ENCODE measurements around the gene DUOX2.

DUOX2 gene

DNA sequence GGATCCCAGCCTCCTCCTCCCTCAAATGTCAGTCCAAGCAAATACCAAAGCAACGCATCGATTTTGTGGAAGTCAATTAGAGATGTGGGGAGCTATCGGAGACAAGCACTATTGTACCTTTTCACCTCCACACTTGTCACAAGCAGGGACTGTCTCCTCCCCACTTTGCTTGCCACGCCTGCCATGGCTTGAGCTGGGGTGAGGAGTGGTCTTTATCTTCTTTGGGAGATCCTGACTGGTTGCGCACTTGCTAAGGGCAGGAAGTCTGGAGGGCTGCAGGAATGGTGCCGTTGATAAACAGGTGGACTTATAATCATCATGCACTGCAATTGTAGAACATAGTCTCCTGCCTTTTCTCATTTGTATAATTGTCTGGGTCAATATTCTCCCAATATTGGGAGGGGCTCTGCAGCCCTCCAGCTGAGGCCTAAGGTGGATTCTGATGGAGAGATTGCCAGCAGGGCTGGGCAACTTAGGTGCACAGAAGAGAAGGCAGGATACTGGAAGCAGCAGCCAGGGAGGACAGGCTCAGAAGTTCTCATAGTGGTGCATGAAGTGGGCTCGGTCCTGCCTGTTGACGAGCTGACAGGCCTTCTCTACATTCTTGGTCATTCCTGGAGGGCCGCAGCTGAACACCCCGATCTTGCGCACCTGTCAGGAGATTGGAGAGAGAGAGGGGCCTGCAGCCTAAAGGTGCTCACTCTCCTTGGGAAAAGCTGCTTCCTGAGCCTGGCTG, 20.2 kb downstream of the DUOX2 start:
- Histone ChIP-seq H3K9ac (ENCODE audit: low read depth, low read length, poor library complexity, severe bottlenecking) (no peak overlapping the region), H2AFZ (ENCODE audit: low read length) (no peak overlapping the region), H3K27me3 (ENCODE audit: insufficient read depth, low read length, poor library complexity, severe bottlenecking) (no peaks in the 10 kb centered on the region), H3K4me3 (ENCODE audit: low read length, poor library complexity, severe bottlenecking) (no peak overlapping the region), H3K4me2 (ENCODE audit: low read depth, low read length, poor library complexity, severe bottlenecking) (no peak overlapping the region), H3K79me2 (ENCODE audit: insufficient read depth, low read length) (no peaks in the 10 kb centered on the region), H3K9me2 (replicated peaks; ENCODE audit: low read depth, low read length) (no peaks in the 10 kb centered on the region), H4K20me1 (ENCODE audit: insufficient read depth, low read length, poor library complexity, severe bottlenecking) (no peaks in the 10 kb centered on the region), H3K4me1 (ENCODE audit: insufficient read depth, low read length, poor library complexity, severe bottlenecking) (no peaks in the 10 kb centered on the region), H3K9me3 (ENCODE audit: insufficient read depth, low read depth, low read length) (no peaks in the 10 kb centered on the region), H3K36me3 (ENCODE audit: insufficient read depth, low read length) (no peaks in the 10 kb centered on the region), H3F3A (ENCODE audit: low read depth) (no peaks in the 10 kb centered on the region)
- no peak for TF ChIP-seq EZH2phosphoT487 (IDR thresholded peaks at IDR 0.05; ENCODE audit: borderline replicate concordance)
- TF ChIP-seq, protein P1, sequence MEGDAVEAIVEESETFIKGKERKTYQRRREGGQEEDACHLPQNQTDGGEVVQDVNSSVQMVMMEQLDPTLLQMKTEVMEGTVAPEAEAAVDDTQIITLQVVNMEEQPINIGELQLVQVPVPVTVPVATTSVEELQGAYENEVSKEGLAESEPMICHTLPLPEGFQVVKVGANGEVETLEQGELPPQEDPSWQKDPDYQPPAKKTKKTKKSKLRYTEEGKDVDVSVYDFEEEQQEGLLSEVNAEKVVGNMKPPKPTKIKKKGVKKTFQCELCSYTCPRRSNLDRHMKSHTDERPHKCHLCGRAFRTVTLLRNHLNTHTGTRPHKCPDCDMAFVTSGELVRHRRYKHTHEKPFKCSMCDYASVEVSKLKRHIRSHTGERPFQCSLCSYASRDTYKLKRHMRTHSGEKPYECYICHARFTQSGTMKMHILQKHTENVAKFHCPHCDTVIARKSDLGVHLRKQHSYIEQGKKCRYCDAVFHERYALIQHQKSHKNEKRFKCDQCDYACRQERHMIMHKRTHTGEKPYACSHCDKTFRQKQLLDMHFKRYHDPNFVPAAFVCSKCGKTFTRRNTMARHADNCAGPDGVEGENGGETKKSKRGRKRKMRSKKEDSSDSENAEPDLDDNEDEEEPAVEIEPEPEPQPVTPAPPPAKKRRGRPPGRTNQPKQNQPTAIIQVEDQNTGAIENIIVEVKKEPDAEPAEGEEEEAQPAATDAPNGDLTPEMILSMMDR (conservative IDR thresholded peaks at IDR 0.05; ENCODE audit: low read length), result no peak

DNA sequence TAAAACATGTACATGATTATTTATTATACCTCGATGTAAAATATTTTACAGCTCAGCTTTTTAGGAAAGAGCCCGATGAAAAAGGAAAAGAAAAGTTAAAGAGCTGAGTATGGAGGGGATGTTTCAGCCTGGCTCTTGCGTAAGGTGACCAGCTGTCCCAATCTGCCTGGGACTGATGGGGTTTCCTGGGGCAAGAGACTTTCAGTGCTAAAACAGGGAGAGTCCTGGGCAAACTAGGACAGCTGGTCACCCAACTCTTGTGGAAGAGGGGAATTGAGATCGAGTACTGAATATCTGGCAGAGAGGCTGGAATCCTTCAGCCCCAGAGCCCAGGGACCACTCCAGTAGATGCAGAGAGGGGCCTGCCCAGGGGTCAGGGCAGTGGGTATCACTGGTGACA, 21.0 kb downstream of the DUOX2 start:
- H2AFZ ChIP-seq (ENCODE audit: low read length), result no peak overlapping the region
- no peak overlapping the region for H3K4me2 ChIP-seq (ENCODE audit: low read depth, low read length, poor library complexity, severe bottlenecking)
- TF ChIP-seq, protein P1 (conservative IDR thresholded peaks at IDR 0.05; ENCODE audit: low read length), result no peak
- no peaks in the 10 kb centered on the region for H3K27me3 ChIP-seq (ENCODE audit: insufficient read depth, low read length, poor library complexity, severe bottlenecking)
- H3K9me2 ChIP-seq (replicated peaks; ENCODE audit: low read depth, low read length), result no peaks in the 10 kb centered on the region
- no peaks in the 10 kb centered on the region for H3K9me3 ChIP-seq (ENCODE audit: insufficient read depth, low read depth, low read length)
- H4K20me1 ChIP-seq (ENCODE audit: insufficient read depth, low read length, poor library complexity, severe bottlenecking), result no peaks in the 10 kb centered on the region
- no peaks in the 10 kb centered on the region for H3K79me2 ChIP-seq (ENCODE audit: insufficient read depth, low read length)
- H3K36me3 ChIP-seq (ENCODE audit: insufficient read depth, low read length), result no peaks in the 10 kb centered on the region
- H3K4me3 ChIP-seq (ENCODE audit: low read length, poor library complexity, severe bottlenecking), result no peak overlapping the region
- H3F3A ChIP-seq (ENCODE audit: low read depth), result no peaks in the 10 kb centered on the region
- H3K4me1 ChIP-seq (ENCODE audit: insufficient read depth, low read length, poor library complexity, severe bottlenecking), result no peaks in the 10 kb centered on the region
- no peak overlapping the region for H3K9ac ChIP-seq (ENCODE audit: low read depth, low read length, poor library complexity, severe bottlenecking)

DNA sequence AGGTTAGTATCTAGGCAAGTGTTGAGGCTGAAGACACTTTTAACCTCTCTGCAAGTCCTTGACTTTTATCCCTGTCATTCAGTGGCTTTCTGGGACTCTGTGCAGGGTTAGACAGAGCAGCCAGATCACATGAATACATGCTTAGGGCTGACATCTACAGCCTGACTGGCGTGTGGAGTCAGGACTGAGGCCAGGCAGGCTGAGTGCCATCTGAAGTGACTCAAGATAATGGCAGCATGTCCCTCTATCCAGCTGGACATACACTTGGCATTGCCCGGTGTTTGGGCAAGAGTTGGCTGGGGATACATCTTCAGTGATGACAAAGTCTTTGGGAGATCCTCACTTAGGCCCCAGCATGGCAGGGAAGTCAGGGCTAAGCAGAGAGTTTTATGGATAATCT, 22.4 kb downstream of the DUOX2 start:
- Histone ChIP-seq H4K20me1 (ENCODE audit: insufficient read depth, low read length, poor library complexity, severe bottlenecking) (no peaks in the 10 kb centered on the region), H3K4me1 (ENCODE audit: insufficient read depth, low read length, poor library complexity, severe bottlenecking) (no peaks in the 10 kb centered on the region), H3K27me3 (ENCODE audit: insufficient read depth, low read length, poor library complexity, severe bottlenecking) (no peaks in the 10 kb centered on the region), H3K36me3 (ENCODE audit: insufficient read depth, low read length) (no peaks in the 10 kb centered on the region), H3K9ac (ENCODE audit: low read depth, low read length, poor library complexity, severe bottlenecking) (no peak overlapping the region), H2AFZ (ENCODE audit: low read length) (no peak overlapping the region), H3K79me2 (ENCODE audit: insufficient read depth, low read length) (no peaks in the 10 kb centered on the region), H3F3A (ENCODE audit: low read depth) (no peaks in the 10 kb centered on the region), H3K9me3 (ENCODE audit: insufficient read depth, low read depth, low read length) (no peaks in the 10 kb centered on the region), H3K9me2 (replicated peaks; ENCODE audit: low read depth, low read length) (no peaks in the 10 kb centered on the region), H3K4me2 (ENCODE audit: low read depth, low read length, poor library complexity, severe bottlenecking) (no peak overlapping the region), H3K4me3 (ENCODE audit: low read length, poor library complexity, severe bottlenecking) (no peak overlapping the region)
- TF ChIP-seq, protein P1 (conservative IDR thresholded peaks at IDR 0.05; ENCODE audit: low read length), result no peak
- TF ChIP-seq EZH2phosphoT487 (IDR thresholded peaks at IDR 0.05; ENCODE audit: borderline replicate concordance), result no peak

Data from Loucy (cell line).